Nephron (organoid): ENCODE results near the gene ADGRD1.

Experiments used
- H3K27ac Mint-ChIP-seq, 3 experiments: 2 replicates each; pipeline ENCODE4 v1.8.0; 2020; ENCODE audit warnings: mixed read lengths in 3 of 3, mild to moderate bottlenecking in 2 of 3, moderate library complexity in 1 of 3
- H3K27me3 Mint-ChIP-seq: 2 replicates; pipeline ENCODE4 v1.8.0; 2021; ENCODE audit warnings: low read depth, mild to moderate bottlenecking, moderate library complexity, mixed read lengths
- H3K36me3 Mint-ChIP-seq: 2 replicates; pipeline ENCODE4 v1.8.0; 2020; ENCODE audit warnings: low read depth, mixed read lengths
- H3K4me1 Mint-ChIP-seq: 2 replicates; pipeline ENCODE4 v1.8.0; 2020; ENCODE audit warnings: mixed read lengths
- H3K4me3 Mint-ChIP-seq, 3 experiments: 2 replicates each; pipeline ENCODE4 v1.8.0; 2020; ENCODE audit warnings: mild to moderate bottlenecking in 3 of 3, mixed read lengths in 3 of 3, moderate library complexity in 2 of 3
- H3K9me3 Mint-ChIP-seq: 2 replicates; pipeline ENCODE4 v1.8.0; 2020; ENCODE audit warnings: mixed read lengths
- TF ChIP-seq, protein P1 (sequence below), 3 experiments: fragments of 200-600 bp; sonication (generic); IDR thresholded peaks; one replicate each; pipeline ENCODE4 v1.5.0; 2021; ENCODE audit warnings: antibody characterized with exemption in 3 of 3; ENCODE audit not compliant: unreplicated experiment in 3 of 3

Gene ADGRD1

DNA sequence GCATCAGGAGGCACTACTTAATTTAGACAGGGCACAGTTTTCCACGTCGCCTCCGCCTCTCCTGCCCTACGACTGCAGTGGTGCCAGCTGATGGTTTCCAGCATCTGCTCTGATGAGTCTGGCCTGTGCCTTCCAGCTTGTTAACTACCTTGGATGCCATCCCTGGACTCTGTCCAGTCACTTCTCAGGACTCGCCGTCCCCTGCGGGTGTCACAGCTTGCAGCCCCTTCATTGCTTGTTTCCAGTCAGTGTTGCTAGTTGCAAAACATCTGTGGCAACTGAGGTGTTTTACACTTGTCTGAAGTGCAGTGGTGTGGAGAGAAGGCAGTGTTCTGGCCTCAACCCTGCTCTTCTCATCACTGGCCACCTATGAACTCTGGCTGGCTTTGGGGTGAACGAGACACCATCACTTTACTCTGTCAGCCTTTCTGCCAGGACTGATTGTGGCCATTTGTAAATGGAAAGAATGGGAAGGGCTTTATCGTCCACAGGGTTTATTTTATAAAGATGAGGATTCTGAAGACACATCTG lies 8.3 kb downstream of the ADGRD1 start:
- H3K4me1 Mint-ChIP-seq: peaks cover 22% of the 10 kb centered on the region
- no peak overlapping the region for H3K4me3 Mint-ChIP-seq
- no peaks in the 10 kb centered on the region for H3K9me3 Mint-ChIP-seq
- H3K27me3 Mint-ChIP-seq: no peaks in the 10 kb centered on the region
- TF ChIP-seq, protein P1, sequence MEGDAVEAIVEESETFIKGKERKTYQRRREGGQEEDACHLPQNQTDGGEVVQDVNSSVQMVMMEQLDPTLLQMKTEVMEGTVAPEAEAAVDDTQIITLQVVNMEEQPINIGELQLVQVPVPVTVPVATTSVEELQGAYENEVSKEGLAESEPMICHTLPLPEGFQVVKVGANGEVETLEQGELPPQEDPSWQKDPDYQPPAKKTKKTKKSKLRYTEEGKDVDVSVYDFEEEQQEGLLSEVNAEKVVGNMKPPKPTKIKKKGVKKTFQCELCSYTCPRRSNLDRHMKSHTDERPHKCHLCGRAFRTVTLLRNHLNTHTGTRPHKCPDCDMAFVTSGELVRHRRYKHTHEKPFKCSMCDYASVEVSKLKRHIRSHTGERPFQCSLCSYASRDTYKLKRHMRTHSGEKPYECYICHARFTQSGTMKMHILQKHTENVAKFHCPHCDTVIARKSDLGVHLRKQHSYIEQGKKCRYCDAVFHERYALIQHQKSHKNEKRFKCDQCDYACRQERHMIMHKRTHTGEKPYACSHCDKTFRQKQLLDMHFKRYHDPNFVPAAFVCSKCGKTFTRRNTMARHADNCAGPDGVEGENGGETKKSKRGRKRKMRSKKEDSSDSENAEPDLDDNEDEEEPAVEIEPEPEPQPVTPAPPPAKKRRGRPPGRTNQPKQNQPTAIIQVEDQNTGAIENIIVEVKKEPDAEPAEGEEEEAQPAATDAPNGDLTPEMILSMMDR (IDR thresholded peaks at IDR 0.05; ENCODE audit: unreplicated experiment in 3 of 3): no peak
- H3K27ac Mint-ChIP-seq: no peak overlapping the region
- no peaks in the 10 kb centered on the region for H3K36me3 Mint-ChIP-seq

DNA sequence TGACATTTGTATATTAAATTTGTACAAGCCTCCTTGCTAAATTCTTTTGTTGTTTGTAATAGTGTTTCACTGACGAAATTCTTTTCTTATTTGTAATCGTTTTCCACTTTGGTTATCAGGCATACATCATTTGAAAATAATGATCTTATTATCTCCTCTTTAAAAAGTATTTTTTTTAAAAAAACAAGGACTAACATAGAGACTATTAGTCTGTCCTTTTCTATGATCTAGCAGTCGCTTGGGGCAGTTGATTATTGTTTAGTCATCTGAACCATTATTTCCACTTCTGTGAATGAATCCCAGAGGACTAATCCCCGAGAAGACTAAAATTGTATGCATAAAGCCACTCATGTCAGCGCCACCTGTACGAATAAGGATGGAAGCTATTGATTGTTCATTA lies 11.5 kb downstream of the ADGRD1 start:
- Mint-ChIP-seq H3K9me3 (no peaks in the 10 kb centered on the region), H3K4me3 (no peak overlapping the region), H3K36me3 (no peaks in the 10 kb centered on the region), H3K4me1 (peaks cover 22% of the 10 kb centered on the region), H3K27me3 (no peaks in the 10 kb centered on the region), H3K27ac (no peak overlapping the region)
- TF ChIP-seq, protein P1 (IDR thresholded peaks at IDR 0.05; ENCODE audit: unreplicated experiment in 3 of 3): no peak

DNA sequence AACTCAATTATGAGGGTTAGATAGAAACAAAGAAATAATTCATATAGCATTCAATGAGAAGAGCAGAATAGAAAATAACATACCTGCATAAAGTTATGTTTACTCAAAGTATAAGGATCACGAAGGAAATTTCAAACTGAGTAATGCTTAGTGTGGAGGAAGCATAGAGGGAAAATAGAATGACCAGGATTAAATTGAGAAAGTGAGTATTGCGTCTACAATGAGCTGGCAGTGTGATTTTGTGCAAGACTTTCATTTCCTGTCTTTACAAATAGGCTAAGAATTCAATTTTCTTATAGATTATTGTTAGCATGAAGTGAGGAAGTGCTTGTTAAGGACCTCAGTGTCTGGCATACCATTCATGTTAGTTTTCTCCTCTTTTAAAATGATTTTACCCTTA lies 12.0 kb downstream of the ADGRD1 start:
- Mint-ChIP-seq H3K36me3 (no peaks in the 10 kb centered on the region), H3K27me3 (no peaks in the 10 kb centered on the region), H3K4me3 (no peak overlapping the region), H3K9me3 (no peaks in the 10 kb centered on the region), H3K4me1 (peaks cover 18% of the 10 kb centered on the region), H3K27ac (no peak overlapping the region)
- TF ChIP-seq, protein P1 (IDR thresholded peaks at IDR 0.05; ENCODE audit: unreplicated experiment in 3 of 3): no peak

DNA sequence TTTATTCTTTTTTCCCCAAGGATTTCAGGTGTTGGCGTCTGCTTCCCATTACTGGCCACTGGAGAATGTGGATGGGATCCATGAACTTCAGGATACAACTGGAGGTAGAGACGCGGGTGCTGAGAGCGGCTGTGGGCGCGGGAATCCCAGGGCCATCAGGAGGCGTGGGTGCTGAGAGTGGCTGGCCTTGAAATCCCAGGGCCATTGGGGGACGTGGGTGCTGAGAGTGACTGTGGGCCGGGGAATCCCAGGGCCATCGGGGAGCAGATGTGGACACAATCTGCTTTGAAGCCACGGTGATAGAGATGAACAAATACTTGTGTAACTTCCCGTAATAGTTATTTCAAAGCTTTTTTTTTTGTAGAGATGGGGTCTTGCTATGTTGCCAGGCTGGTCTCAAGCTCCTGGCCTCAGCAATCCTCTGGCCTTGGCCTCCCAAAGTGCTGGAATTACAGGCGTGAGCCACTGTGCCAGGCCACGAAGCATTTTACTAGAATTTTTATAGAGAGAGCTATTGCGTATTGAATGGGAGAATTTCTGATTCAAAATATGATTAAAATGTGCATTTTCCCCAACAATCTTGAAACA lies 12.8 kb downstream of the ADGRD1 start:
- TF ChIP-seq, protein P1 (IDR thresholded peaks at IDR 0.05; ENCODE audit: unreplicated experiment in 3 of 3): no peak
- no peaks in the 10 kb centered on the region for H3K27me3 Mint-ChIP-seq
- H3K4me1 Mint-ChIP-seq: peaks cover 16% of the 10 kb centered on the region
- no peak overlapping the region for H3K27ac Mint-ChIP-seq
- H3K36me3 Mint-ChIP-seq: peaks cover under 1% of the 10 kb centered on the region
- H3K9me3 Mint-ChIP-seq: no peaks in the 10 kb centered on the region
- H3K4me3 Mint-ChIP-seq: no peak overlapping the region

DNA sequence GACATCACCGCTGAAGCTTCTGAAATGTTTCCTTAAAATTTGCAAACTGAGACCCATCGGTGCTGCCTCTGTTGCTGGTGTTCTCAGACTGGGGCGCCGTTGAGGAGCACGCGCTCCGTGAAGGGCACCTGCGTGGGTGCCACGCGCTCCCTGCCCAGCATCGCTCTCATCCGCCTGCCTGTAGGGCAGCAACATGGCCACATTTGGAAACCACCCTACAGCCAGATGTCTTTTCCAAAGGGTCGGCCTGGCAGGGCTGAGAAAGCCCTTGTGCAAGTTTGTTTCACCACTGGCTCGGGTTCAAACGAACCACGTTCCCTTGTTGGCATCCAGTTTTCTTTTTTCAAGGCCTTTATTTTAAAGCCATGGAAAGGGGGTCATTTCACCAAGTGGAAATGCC lies 13.9 kb downstream of the ADGRD1 start:
- Mint-ChIP-seq H3K9me3 (no peaks in the 10 kb centered on the region), H3K27me3 (no peaks in the 10 kb centered on the region), H3K4me1 (peaks cover 16% of the 10 kb centered on the region), H3K4me3 (no peak overlapping the region), H3K36me3 (peaks cover 7% of the 10 kb centered on the region), H3K27ac (no peak overlapping the region)
- TF ChIP-seq, protein P1 (IDR thresholded peaks at IDR 0.05; ENCODE audit: unreplicated experiment in 3 of 3): no peak

DNA sequence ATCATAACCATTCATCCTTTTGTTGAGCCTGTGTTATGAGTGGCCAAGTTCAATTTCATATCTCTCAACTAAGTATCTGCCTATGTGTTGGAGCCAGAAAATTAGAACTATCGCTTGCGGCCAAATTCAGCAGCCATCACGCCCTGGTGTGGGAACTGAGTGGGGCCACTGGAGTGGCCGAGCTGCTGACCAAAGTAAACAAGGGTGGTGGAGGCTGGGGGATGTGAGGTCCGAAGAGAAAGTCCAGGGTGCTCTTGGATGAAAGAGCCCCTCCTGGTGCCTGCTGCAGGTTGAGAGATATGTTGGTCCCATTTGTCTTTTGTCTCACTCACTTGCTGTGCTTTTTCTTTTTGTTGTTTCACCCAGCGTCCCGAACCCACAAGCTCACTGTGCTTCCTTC lies 14.9 kb downstream of the ADGRD1 start:
- Mint-ChIP-seq H3K27me3 (no peaks in the 10 kb centered on the region), H3K36me3 (peaks cover 7% of the 10 kb centered on the region), H3K4me1 (peaks cover 12% of the 10 kb centered on the region), H3K27ac (no peak overlapping the region), H3K4me3 (no peak overlapping the region), H3K9me3 (no peaks in the 10 kb centered on the region)
- TF ChIP-seq, protein P1 (IDR thresholded peaks at IDR 0.05; ENCODE audit: unreplicated experiment in 3 of 3): no peak
